Amygdala (tissue), 56 donors: ENCODE data around the gene UCK1.
"Not testable (repeated sequence)": the region's sequence is repeated elsewhere in the genome, so short reads cannot be mapped to it uniquely, and the experiment has no call there.

Source experiments
- DNase-seq, 56 donors: peaks; one replicate each; lab custom pipeline; 2025; lab: John Stamatoyannopoulos, UW

UCK1 gene

GRCh38 chr9:131554843-131555351 is 23.8 kb upstream of the UCK1 start:
- DNase-seq = no peak

DNA sequence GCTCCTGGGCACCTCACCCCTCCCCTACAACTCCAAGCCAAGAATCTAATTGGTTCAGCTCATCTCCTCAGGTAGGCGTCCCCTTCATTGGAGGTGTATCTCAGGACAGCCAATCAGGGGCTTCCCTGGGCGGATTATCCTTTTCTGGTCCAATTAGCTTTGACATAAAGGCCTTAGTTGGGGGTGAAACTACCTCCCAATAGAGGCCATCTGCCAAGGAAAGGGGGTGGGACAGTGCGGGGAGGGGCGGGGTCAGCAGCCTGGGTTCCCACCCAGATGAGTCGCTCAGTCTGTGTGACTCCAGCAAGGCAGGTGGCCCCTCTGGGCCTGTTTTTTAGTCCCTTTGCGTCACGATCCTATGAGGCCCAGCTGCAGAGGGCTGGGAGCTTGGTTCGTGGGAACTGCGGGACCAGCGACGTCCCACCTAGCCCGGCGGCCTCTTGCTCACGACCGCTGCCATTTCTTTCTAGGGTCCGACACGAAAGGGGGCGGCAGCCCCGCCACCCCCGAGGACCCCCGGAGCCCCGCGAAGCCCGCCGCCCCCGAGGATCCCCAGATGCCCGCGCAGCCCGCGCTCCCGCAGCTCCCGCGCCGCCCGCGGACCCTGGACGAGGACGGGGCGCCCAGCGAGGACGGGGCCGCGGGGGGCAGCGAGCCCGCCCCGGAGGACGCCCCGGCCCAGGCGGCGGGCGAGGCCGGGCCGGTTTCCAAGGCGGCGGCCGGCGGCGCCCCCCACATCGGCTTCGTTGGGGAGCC is 23.2 kb upstream of the UCK1 start:
- DNase-seq = no peak

DNA sequence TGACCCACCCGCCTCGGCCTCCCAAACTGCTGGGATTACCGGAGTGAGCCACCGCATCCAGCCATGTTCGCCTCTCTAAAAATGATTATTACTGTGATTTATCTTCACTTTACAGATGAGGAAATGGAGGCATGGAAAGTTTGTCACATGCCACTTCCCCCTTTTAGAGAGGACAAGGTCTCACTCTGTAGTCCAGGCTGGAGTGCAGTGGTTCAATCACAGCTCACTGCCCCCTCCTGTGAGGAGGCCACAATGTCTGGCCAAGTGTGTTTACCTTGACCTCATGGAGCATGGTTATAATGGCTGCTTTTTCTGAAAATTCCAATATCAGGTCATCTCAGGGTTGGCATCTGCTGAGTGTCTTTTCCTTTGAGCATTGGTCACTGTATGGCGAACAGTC is 21.0 kb upstream of the UCK1 start:
- DNase-seq = no peak

DNA sequence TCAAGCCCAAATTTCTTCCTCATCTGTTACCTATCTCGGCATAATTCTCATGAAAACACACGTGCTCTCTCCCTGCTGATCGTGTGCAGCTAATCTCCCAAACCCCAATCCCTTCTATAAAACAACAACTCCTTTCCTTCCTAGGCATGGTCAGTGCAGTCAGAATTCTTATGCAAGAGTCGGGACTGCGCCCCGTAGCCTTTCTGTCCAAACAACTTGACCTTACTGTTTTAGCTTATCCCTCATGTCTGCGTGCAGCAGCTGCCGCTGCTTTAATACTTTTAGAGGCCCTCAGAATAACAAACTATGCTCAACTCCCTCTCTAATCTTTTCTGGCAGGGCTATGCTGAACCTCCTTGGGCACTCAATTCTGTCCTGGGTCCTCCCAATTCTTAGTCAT is 19.4 kb upstream of the UCK1 start:
- DNase-seq = not testable (repeated sequence)

GRCh38 chr9:131549186-131549585 is 18.1 kb upstream of the UCK1 start:
- DNase-seq = not testable (repeated sequence)

- DNase-seq = no peak
Observed at GRCh38 chr9:131546336-131547084, 15.4 kb upstream of the UCK1 start.

- no peak for DNase-seq
Observed at GRCh38 chr9:131545786-131546335, 14.8 kb upstream of the UCK1 start.

GRCh38 chr9:131545003-131545785 is 14.1 kb upstream of the UCK1 start, which contains the start of gene PRRT1B:
Gene PRRT1B, plus strand, starts transcription at chr9:131545523. Its CDS starts 93 bp downstream, at chr9:131545616.
- no peak for DNase-seq

DNA sequence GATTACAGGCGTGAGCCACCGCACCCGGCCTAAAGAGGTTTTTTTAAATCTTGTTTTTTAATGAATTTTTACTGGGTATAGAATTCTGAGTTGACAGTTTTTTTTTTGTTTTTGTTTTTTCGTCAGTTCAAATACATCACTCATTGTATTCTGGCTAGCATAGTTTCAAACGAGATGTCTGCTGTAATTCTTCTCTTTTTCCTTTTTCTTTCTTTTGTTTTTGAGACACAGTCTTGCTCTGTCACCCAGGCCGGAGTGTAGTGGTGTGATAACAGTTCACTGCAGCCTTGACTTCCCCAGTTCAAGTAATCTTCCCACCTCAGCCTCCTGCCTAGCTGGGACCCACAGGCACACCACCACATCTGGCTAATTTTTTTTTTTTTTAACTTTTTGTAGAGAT is 12.1 kb upstream of the UCK1 start:
- DNase-seq = no peak

DNA sequence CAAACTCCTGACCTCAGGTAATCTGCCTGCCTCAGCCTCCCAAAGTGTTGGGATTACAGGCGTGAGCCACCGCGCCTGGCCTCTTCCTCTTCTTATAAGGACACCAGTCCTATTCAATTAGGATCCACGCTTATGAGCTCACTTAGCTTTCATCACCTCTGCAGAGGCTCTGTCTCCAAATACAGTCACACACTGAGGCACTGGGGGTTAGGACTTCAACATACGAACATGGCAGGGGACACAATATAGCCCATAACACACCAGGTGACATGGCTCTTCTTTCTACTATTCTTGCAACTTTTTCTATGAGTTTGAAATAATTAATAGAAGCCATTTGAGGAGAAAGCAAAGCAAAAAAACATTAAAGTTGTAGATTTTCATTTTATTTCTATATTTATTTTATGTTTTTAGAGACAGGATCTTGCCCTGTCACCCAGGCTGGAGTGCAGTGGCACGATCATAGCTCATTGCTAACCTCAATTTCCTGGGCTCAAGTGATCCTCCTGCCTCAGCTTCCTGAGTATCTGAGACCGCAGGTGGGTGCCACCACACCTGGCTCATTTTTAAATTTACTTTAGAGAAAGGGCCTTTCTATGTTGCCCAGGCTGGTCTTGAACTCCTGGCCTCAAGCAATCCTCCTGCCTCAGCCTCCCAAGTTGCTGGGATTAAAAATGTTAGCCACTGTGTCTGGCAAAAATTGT is 8.3 kb upstream of the UCK1 start:
- no peak for DNase-seq

GRCh38 chr9:131537946-131538345 is 6.9 kb upstream of the UCK1 start:
- no peak for DNase-seq

DNA sequence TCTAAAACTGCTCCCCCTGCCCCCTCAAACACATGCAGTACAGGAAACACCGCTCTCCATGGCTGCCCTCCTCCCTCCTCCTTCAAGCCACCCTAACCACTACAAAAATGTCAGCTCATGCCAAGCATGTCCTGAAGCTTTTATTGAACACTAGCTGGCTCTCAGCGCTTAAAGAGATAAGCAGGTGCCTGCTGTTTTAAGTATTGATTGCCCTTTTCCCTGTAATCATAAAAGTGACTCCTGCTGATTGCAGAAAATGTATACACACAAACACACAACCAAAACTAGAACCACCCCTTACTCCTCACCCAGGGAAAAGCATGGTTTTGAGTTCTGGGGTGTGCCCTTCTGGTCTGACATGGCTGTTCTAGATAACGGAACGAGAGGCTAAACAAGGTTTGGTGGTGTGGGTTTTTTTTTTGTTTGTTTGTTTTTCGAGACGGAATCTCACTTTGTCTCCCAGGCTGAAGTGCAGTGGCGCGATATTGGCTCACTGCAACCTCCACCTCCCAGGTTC is 3.7 kb upstream of the UCK1 start:
- no peak for DNase-seq

DNA sequence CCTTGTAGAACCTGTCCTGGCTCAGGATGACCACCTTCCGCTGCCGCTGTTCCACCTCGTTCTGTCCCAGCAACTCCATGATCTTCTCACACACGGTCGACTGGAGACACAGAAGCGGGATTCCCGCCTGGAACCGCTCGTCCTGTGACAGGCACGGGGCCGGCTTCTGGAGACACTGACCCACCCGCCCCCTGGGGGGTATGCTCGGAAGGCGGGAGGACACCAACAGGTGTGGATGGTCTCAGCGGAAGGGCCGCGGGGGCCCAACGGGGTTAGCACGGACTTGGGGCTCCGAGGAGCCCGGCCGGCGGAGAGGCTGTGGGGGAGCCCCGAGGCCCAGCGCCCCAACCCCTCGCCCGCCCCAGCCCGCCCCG is 530 bp downstream of the UCK1 start:
- DNase-seq = peak in 2 of 56 donors; percentile 8 to 20

DNA sequence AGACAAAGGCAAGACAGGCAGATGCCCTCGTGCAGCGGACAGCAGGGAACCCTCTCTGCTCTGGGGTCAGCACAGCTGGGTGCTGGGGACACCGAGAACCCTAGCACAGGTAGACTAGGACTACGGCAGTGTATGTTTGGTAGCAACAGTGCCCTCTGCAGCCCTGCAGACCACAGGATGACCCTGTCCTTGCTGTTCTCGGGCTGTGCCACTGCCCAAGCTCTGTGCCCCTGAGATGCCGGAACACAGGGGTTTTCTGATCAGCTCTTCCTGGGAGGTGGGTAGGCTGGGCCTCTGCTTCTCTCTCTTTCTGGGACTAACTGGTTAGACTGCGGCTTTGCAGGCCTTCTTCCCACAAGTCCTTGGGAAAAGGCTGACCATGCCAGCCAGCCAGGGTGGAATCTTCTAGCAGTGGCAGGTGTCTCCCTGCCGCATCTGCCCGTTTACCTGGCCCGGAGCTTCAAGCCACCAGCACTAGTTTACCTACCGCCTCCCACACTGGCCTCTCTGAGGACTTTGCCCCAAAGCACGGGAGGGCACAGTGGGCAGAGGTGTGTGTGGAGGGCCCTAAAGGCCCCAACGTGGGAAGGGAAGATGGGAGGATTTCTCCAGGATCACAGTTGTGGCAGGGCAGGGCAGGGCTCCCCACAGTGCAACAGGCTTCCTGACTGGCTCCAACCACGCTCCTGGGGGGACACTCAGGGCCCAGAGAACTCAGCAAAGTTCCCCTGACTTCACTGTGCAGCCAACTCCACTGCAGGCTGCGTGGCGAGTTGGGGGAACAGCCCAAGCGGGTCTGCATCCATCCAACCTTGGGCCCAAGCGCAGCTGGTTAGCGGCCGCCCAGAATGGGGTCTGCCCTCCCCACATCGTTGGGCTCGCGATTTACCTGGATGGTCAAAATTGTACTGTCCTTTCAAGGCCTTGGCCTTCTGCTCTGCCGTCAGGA is 1.2 kb downstream of the UCK1 start:
- no peak for DNase-seq

- DNase-seq = no peak
Observed at GRCh38 chr9:131528886-131529505, 2.1 kb downstream of the UCK1 start.

GRCh38 chr9:131528186-131528585 is 2.9 kb downstream of the UCK1 start:
- no peak for DNase-seq

GRCh38 chr9:131525643-131526565 is 5.2 kb downstream of the UCK1 start:
- peak in 47 of 56 donors; percentile 6 to 84 (median 48) for DNase-seq
